Vagina (tissue), 2 donors: ENCODE data around the gene FAM131C.

ENCODE experiments used
- CTCF ChIP-seq, 3 experiments: fragments of 450-650 bp in 2 of 3; fragments of 200-600 bp in 1 of 3; sonication (generic) in 1 of 3; IDR thresholded peaks; one replicate each; pipeline ENCODE4 v1.5.1; 2017 to 2019; ENCODE audit warnings: antibody characterized with exemption in 3 of 3, mild to moderate bottlenecking in 2 of 3, moderate library complexity in 2 of 3
- POLR2AphosphoS5 ChIP-seq, 2 donors: sonication (generic); formaldehyde crosslinking; IDR thresholded peaks; one replicate each; pipeline ENCODE4 v1.9.0; 2017; ENCODE audit warnings: antibody characterized with exemption in 2 of 2, mild to moderate bottlenecking in 2 of 2, low read depth in 1 of 2; ENCODE audit not compliant: insufficient read depth in 1 of 2

GRCh38 chr1:16067933-16068332 is 5.5 kb downstream of the FAM131C start:
- no peak for TF ChIP-seq CTCF (IDR thresholded peaks at IDR 0.05)
- TF ChIP-seq POLR2AphosphoS5 (IDR thresholded peaks at IDR 0.05; ENCODE audit: insufficient read depth in 1 of 2, low read depth in 1 of 2): no peak
